ENCODE results near the gene TMEM158.

TMEM158 gene

DNA sequence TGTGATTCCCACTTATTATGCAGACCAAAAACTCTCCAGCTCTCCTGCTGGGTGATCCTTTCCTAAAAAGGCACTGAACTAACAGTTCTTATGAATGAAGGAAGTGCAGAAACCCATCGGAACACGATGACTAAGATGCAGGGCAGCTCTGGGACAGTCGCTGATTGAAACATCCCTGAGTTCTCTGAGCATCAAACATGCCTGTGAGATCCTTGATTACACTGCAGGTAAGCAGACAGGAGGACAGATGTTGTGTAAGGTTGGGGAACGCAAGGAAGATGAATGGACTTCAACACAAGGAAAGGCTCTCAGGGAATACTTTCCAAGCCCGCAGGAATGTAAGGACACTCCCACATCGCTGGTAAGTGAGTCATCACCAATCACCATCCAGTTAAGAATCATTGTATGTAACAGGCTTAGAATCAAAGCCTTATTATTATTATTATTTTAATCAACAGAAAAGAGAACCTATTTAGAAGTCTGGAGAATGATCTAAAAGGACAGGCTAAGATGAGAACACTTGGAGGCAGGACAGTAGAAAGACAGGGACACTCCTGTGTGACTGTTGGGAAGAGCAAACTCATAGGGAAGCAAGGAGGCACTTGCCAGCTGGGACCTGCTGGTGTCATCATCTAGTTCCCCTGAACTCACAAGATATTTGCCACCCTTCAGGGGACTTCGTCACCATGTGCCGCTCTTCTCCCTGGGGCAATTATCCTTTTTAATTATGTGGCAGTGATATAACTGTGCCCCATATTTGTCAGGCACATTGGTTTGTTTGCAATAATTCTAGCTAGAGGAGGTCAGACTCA, 26.0 kb downstream of the TMEM158 start:
- no peak for DNase-seq (ENCODE audit: low read depth)

DNA sequence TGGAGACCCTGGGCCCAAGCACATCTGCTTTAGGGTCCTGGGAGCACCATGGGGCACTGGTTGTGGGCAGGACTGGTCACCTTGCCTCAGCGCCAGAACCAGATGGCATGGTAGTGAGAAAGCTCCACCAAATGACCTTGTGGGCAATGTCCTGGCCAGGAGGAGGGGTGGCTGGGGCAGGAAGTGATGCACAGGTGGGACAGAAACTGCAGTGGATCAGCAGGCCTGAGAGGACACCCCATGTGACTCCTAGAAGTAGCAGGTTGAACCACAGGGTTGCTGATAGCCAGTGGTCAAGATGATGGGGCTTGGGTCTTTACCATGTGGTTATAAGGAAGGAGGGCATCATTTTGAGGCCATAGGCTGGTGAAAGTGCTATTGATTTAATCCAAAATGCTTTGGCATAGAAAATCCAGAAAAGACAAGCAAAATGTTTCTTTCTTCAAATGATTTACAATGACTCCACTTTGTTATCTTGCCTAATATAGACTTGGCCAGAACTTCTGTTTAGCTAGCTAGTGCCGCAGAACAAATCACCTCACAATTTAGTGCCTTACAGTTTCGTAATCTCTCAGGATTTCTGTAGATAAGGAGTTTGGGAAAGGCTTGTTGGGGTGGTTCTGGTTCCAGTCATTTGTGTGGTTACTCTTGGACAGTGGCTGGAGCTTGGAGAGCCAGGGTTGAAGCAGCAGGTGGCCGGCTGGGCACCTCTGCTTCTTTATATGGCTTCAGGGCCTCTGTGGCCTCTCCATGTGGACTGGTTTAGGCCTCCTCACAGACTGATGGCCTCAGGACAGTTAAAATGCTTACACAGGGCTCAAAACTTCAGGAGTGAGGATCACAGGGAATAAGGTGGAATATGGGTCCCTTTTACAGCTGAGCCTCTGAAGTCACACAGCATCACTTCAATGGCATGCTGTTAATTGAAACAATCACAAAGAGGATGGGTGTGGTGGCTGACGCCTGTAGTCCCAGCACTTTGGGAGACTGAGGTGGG, 27.5 kb downstream of the TMEM158 start:
- DNase-seq (ENCODE audit: low read depth) = no peak

DNA sequence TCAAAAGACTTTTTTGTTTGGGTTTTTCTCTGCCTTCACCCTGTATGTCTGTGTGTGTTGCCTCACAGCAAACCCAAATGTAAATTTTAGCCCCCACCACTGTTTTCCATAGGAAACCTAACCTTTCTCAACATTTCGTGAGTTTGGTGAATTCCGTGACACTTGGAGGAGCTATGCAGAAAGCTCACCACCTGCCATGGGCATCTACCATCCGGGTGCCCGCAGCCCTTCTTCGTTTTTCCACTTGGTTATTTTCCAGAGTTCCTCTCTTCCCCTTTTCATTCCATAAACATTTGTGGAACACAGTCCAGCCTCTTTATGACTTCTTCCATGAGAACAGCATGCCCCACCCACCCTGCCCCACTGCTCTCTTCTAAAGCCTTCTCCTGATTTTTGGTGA, 31.3 kb downstream of the TMEM158 start:
- DNase-seq (ENCODE audit: low read depth) = no peak

DNA sequence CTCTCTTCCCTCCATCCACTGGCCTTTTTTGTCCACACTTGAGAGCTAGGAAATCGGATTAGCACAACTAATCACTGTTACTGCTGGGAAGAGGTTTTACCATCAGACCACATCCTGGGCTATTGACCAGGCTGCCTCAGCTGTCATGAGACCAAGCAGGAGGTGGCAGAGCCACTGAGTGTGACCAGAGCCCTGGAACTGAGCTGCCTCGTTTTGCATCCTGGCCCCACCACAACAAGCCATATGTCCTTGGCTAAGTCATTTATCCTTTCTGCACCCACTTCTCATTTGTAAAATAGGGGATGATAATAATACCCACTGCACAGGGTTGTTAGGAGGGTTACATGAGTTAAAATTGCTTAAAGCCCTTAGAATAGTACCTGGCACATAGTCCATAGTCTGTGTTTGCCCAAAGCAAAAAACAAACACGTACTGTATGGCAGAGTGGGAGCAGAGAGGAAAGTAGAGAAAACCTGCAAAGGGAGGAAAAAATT, 34.1 kb downstream of the TMEM158 start:
- DNase-seq (ENCODE audit: low read depth) = no peak

DNA sequence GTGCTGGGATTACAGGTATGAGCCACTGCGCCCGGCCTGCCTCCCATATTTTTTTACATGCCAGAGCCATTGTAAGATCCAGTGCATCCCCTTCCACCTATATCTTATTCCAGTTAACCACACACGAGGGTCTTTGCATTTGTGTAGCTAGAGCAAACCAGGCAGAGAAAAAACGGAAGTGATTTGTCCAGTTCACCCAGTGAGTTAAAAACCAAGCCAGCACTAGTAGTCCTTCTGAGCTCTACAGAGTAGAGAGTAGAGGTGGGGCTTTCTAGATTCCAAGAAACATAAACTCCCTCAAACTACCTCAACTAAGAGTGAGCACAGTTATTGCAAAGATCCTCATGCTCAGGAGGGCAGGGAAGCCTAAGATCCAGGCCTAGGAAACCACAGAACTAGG, 34.7 kb downstream of the TMEM158 start:
- no peak for DNase-seq (ENCODE audit: low read depth)

DNA sequence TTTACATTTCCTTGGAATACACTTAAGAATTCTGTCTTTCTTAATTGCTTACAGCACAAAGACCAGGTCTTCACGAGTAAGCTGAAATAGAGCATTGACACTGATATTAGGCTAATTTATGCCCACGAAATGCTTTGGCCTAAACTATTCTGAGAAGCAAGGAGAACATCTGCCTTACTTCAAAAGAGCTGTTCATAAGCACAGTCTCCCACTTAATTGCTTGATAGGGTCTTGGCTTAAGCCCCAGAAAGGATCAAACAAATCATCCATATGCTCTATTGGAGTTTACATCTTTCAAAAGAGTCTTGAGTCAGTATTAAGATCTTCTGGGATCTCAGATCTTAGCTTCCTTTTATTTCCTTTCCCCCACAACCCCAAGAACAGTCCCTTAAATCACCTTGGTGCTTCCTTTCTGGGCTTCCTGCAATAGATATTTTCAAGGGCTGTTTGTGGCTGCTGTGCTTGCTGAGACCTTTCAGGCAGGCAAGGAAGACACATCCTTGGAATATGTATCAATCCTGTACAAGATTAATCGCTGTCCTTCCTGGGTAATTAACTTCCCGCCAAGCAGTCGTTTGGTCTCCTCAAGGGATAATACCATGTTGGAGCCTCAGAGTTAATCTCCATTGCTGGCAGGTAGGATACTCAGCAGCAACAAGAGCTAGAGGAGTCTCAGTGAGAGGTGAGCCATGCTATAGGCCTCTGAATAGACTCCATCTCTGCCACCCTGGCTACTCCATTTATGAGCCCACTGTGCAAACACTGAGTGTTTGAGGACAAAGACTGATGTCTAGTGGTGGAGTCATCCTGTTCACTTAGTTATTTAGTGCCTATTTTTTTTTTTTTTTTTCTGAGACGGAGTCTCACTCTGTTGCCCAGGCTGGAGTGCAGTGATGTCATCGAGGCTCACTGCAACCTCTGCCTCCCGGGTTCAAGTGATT, 37.1 kb downstream of the TMEM158 start:
- DNase-seq (ENCODE audit: low read depth) = no peak

DNA sequence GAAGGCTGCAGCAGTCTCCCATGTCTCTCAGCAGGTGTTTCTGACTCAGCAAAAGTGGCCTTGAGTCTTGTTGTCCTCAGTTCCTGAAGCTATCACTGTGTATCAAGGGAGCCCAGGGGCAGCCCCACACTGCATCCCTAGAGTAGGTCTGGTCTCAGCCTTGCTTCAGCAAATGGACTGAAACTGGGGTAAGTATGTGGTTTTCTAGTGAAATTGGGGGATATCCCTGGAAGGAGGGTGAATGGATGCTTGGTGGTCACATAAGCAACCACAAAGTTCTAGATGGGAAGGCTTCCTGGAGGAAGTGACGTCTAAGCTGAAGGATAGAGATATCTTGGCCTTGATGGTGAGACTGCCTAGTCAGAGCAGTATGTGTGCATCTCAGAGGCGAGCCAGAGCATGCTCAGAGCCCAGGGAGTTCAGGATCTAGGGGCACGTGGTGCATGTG, 38.4 kb downstream of the TMEM158 start:
- DNase-seq (ENCODE audit: low read depth) = no peak

DNA sequence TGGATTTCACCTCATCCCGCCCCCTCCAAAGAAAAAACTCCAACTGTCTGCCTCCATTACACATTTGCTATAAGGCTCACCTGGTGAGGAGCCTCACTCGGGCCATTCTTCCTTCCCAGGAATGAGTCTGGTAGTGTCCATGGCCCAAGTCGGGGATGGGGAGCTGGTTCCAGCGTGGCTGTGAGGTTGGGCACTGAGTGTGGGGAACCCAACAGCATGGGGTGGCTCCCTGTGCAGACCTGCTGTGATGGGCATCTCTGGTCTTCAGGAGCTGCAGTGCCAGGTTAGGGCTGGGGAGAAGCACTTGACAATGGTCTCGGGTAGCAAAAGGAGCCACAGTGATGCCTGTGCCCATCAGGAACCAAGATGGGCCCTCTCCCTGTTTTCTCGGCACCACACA, 39.2 kb downstream of the TMEM158 start:
- DNase-seq (ENCODE audit: low read depth) = no peak

DNA sequence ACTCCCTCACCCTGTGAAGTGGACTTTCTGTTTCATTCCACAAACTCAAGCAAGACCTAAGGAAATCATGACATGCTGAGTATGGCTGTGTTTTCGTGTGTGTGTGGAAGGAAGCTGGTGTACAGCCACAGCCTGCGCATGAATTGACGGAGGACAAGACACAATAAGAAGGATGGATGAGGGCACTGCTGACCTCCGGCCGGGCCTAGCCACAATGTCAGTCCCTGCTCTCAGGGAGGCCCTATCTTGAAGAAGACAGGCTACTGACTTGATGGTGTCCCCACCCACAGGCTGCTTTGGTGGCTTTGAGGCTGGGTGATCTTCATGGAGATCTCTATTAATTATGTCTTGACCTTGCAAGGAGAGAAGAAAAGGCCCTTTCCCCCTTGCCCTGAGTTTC, 40.6 kb downstream of the TMEM158 start:
- no peak for DNase-seq (ENCODE audit: low read depth)

DNA sequence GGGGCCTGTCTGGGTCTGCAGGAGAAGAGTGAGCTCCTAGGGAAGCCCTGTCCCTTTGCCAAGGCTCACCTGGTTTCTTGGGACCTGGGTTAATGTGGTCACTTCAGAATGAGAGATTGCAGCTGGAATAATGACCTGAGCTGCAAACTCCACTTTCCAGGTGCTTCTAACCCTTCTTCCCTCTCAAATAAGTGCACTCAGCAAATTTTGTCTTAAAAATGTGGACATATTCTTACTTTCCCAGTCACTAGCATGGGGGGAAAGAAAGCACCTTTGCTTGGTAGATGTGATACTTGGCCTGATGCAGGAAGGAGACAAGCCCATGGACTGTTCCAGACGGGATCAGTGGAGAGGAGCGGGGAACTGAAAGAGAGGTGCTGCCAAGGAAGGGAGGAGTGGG, 41.0 kb downstream of the TMEM158 start:
- DNase-seq (ENCODE audit: low read depth) = no peak

DNA sequence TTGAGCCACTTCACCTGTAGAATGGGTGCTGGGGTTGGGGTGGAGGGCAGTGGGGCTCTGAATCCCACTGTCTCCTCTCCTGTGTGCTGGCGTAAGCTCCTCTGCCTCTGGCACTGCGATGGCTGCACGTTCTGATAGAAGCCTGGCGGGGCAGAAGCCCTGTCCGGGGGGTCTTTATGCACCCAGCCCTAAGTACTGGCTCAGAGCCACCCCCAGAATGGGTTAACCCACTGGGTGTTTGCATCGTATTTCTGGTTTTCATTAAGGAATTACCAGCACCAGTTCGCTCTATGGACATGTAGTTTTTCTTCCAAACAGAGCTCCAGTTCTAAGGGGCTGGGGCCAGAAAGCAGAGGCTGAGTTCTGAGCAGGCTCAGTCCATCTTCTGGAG, 42.2 kb downstream of the TMEM158 start:
- DNase-seq (ENCODE audit: low read depth) = no peak

DNA sequence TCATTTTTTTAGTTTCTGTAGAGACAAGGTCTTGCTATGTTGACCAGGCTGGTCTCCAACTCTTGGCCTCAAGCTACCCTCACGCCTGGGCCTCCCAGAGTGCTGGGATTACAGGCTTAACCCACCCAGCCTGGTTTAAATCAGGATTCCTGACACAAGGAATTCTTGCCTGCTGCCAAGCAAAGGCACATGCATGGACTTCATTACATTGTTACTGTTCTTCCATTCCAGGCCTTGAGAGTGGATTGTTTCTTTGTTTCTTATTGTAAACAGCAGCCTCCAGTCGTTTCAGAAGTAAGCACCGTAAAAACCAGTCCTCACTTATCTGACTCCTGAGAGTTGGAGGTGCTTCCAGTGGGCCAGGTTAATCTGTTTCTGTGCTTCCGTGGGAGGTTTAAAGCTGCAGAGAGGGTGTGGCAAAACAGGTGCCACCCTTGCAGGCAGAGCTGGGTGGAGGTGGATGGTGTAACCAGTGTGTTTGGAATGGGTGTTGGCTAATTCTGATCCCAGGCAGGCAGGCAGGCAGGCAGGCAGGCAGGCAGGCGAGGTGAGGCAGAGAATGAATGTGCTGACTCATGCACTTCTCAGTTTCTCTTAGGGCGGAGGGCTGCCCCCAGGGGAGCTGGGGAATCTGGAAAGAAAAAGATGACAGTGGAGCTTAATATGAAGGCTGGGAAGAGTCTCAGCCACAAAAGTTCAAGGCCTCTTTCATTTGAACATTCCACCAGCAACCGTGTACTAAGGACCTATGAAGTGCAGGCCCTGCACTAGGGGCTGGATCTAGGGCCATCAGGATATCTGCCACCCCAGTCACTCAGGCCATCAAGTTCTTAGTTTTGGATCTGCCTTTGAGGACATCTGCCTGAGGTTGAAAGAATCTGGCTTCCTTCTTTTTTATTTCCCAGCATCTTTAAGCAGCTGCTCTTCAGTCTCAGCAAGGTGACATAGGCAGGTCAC, 42.9 kb downstream of the TMEM158 start:
- DNase-seq (ENCODE audit: low read depth) = no peak

DNA sequence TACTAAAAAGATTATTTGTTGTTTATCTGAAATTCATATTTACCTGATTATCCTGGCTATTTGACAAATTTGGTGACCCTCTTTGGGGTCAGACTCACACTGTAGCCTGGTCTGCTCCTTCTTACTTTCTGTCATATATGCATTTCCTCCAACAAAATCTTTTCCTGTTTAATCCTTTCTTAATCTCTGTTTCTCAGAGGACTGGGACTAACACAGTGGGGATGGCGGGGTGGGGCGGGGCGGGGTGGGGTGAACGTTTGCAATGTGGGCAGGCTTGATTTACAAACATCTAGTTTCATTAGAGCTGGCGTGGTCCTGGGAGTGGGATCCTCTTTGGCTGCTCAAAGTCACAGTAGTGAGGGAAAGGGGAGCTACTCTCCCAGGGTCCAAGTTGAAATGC, 44.6 kb downstream of the TMEM158 start:
- DNase-seq (ENCODE audit: low read depth) = no peak

DNA sequence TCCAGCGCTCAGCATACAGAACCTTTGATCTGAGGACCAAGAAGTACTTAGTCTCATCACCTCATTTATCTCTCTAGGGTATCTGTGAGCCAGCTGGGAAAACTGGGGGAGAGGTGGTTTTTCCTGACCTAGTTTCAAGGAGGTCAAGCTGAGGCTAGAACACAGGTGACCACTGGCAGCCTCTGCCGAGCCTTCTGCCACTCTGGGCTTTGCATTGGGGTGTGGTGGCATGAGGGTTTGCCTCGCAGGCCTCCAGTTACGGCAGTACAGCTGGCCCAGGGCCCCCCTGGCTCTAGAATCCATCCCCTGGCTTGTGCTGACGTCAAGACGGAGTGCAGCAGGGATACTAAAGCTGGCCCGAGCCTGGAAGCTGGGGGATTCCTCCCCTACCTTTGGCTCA, 45.2 kb downstream of the TMEM158 start:
- no peak for DNase-seq (ENCODE audit: low read depth)

DNA sequence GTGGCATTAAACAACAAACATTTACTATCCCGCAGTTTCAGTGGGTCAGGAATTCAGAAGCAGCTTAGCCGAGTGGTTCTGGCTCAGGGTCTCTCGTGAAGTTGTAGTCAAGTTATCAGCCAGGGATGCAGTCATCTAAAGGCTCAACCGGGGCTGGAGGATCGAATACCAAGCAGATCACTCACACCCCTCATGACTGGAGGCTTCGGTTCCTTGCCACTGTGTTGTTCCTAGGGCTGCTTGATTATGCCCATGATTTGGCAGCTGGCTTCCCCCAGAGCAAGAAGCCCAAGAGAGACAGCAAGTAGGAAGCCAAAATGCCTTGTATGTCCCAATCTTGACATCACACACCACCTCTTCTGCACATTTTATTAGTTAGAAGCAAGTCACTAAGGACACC, 46.0 kb downstream of the TMEM158 start:
- DNase-seq (ENCODE audit: low read depth) = no peak

DNA sequence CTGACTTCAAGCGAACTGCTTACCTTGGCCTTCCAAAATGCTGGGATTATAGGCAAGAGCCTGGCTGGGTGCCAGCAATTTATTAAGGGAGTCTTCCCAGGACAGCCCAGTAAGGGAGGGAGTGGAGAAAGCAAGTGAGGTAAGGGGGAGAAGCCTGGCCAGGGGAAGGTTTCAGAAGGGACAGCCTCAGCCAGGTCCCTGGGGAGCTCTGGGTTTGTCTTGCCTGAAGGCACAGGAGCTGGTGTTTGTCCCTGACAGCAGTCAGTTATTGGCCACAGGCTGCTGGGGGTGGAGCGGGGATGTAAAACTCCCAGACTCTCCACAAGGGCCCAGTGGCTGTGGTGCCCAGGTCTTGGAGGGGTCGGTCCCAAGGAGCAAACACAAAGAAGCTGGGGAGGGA, 46.9 kb downstream of the TMEM158 start:
- DNase-seq (ENCODE audit: low read depth) = no peak

DNA sequence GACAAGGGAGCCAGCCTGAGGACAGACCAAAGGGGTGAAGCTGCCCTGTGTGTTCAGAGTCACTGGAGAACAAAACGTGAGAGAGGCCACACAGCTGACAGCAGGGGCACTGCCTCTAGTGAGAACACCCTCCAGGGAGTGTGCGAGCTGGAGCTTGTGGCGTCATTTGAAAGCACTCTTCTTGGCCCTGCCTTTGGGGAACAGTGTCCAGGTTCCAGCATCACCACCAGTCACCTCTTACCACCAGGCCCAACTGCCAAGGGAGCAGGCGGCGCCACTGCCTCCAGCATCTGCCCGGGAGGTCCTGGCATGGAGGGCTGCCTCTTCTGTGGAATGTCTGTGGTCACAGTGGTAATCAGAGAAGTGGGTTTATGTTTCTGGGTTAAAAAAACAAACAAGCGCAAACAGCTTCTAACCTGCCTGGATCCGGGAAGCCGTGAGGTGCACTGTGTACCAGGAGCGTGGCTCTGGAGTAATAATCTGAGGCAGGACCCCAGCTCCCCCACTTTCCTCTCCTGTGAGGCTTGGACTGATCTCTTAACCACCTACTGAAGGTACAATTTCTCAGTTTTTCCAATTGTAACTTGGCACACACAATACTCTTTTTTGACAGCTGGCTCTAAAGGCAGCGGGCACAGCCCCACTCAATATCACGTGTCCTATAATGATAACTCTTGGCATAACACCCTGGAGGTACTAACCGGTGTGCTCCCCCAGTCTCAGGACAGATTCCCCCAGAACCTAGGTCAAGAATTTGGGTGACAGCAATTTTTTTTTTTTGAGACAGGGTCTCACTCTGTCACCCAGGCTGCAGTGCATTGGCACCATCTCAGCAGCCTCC, 47.7 kb downstream of the TMEM158 start:
- DNase-seq (ENCODE audit: low read depth) = no peak

DNA sequence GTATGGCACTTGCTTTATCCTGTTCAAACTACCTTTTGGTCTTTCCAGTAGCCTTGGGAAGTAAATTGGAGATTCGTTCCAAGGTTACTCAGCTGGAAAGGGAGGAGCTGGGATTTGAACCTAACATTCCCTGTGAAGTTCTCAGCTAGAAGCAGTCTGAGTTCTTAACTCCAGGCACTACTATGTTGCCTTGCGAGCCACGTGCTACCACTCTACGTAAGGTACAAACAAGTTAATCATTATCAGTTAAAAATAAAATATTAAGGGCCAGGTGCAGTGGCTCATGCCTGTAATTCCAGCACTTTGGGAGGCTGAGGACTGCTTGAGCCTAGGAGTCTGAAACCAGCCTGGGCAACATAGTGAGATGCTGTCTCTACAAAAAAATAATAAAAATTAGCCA, 49.2 kb downstream of the TMEM158 start:
- DNase-seq (ENCODE audit: low read depth) = no peak
